Measurements from ENCODE around the gene AFF1.

GRCh38 chr4:87103691-87104187, 168.9 kb downstream of the AFF1 start:
- TF ChIP-seq POLR2A (IDR thresholded peaks at IDR 0.05; ENCODE audit: low read length) (no peak), GATA1 (IDR thresholded peaks at IDR 0.05; ENCODE audit: low read depth, low read length) (no peak)

Measured in erythroblast (primary cell).